ENCODE data around the gene PRSS53. TPM values are rescaled to one million over a fixed set of nuclear protein-coding genes. Genes with fewer than 3 reads are reported as not detected.

PRSS53 gene
- total and polyA plus RNA-seq, 10 of the 15 experiments (the other 5 are each of a cell fraction or from before 2014, with no cell fraction given), result 0.35 to 3.4 (median 0.88) TPM; not detected in 2

GRCh38 chr16:31083981-31084380 is 4.8 kb downstream of the PRSS53 start:
- 89% methylated on average over 13 of the region's 13 CpGs for WGBS (ENCODE audit: insufficient coverage, insufficient replicate concordance, low lambda C conversion rate, missing lambda C conversion rate)
- ChIA-PET CTCF (no interaction called here), RAD21 (ENCODE audit: unreplicated experiment) (no interaction called here), SMC1A (ENCODE audit: uncharacterized antibody, unreplicated experiment) (interaction anchor here (0.6 kb wide), 1 partner anchor 11 kb away, joined by 3 read pairs; no protein-coding TSS in a partner anchor), POLR2A (interaction anchor here (0.5 to 1.2 kb wide), 2 partner anchors 15 to 288 kb away, joined by 3 read pairs; no protein-coding TSS in a partner anchor)
- intact Hi-C loops (cut with micrococcal nuclease; ENCODE audit: unreplicated experiment), result no loop called here
- no peaks in the 10 kb centered on the region for H3K27me3 ChIP-seq (replicated peaks in 1 of 2; ENCODE audit: control insufficient read depth in 2 of 2, insufficient read depth in 2 of 2, low read length in 1 of 2)
- H3K27ac ChIP-seq (ENCODE audit: control insufficient read depth, insufficient read depth), result no peak overlapping the region
- H3K4me1 ChIP-seq (ENCODE audit: control insufficient read depth, insufficient read depth, low read length), result no peaks in the 10 kb centered on the region
- no peak overlapping the region for H3K9ac ChIP-seq (ENCODE audit: control insufficient read depth, insufficient read depth, low read length)
- in situ Hi-C loops (cut with MboI), result no loop called here
- H3K79me2 ChIP-seq (ENCODE audit: control insufficient read depth, insufficient read depth, low read length), result no peaks in the 10 kb centered on the region
- no peak for ATAC-seq
- TF ChIP-seq IKZF1 (conservative IDR thresholded peaks at IDR 0.05) (no peak), ZBTB4 (CRISPR knock-in tag; IDR thresholded peaks at IDR 0.05) (no peak), IRF4 (IDR thresholded peaks at IDR 0.05; ENCODE audit: low read depth, low read length) (no peak), HDAC2 (IDR thresholded peaks at IDR 0.05) (no peak), BRCA1 (IDR thresholded peaks at IDR 0.05; ENCODE audit: low read depth, low read length) (no peak), MLLT1 (IDR thresholded peaks at IDR 0.05) (no peak), E2F4 (IDR thresholded peaks at IDR 0.05; ENCODE audit: low read depth, low read length) (no peak), PAX5 (IDR thresholded peaks at IDR 0.05; ENCODE audit: borderline replicate concordance, low read depth, low read length) (no peak), GATAD2B (conservative IDR thresholded peaks at IDR 0.05; ENCODE audit: low read depth) (no peak), LARP7 (IDR thresholded peaks at IDR 0.05) (no peak), SIX5 (IDR thresholded peaks at IDR 0.05; ENCODE audit: low read depth, low read length, severe bottlenecking) (no peak), CREB1 (IDR thresholded peaks at IDR 0.05; ENCODE audit: low read depth) (no peak), HSF1 (IDR thresholded peaks at IDR 0.05; ENCODE audit: low read depth, low read length) (no peak), POLR2AphosphoS2 (IDR thresholded peaks at IDR 0.05; ENCODE audit: low read depth, low read length) (no peak), IKZF2 (IDR thresholded peaks at IDR 0.05) (no peak), SPI1 (IDR thresholded peaks at IDR 0.05; ENCODE audit: borderline replicate concordance, insufficient read depth, low read depth, low read length) (no peak), TAF1 (IDR thresholded peaks at IDR 0.05; ENCODE audit: borderline replicate concordance, low read depth, low read length) (no peak), BACH1 (IDR thresholded peaks at IDR 0.05; ENCODE audit: borderline replicate concordance) (no peak), TCF12 (IDR thresholded peaks at IDR 0.05; ENCODE audit: low read depth, low read length) (no peak), SUPT20H (IDR thresholded peaks at IDR 0.05; ENCODE audit: borderline replicate concordance, control insufficient read depth, low read depth, low read length) (no peak)
- no peaks in the 10 kb centered on the region for H3K9me3 ChIP-seq (replicated peaks; ENCODE audit: control insufficient read depth, insufficient read depth, low read length)
- no peak for DNase-seq (ENCODE audit: low read depth, low spot score)
- no peak overlapping the region for H3K4me3 ChIP-seq
- no peak for FAIRE-seq
- H3K36me3 ChIP-seq (ENCODE audit: control insufficient read depth in 2 of 2, insufficient read depth in 2 of 2, low read length in 1 of 2), result peaks cover 0 to 2% of the 10 kb centered on the region in 2 experiments; a peak in 3 of 4 replicates
- BruUV-seq (replicated peaks), result no TSS peak
- H3K4me2 ChIP-seq (ENCODE audit: control insufficient read depth, insufficient read depth), result no peak overlapping the region
- no peaks in the 10 kb centered on the region; the same call in 1 of the 2 replicates for H4K20me1 ChIP-seq (ENCODE audit: control insufficient read depth, insufficient read depth)
- H2AFZ ChIP-seq (ENCODE audit: control insufficient read depth, low read depth, low read length), result no peak overlapping the region

Measured in GM12878 (cell line).